H9 (cell line): Measurements from ENCODE around the gene MFSD12. TPM values are rescaled to one million over a fixed set of nuclear protein-coding genes. Genes with fewer than 3 reads are reported as not detected.

Experiments
- DNase-seq: peaks from one replicate; pipeline ENCODE4 v3.0.0-alpha.2; 2017
- H2AFZ ChIP-seq: one replicate; pipeline ENCODE4 v1.6.1; 2013; ENCODE audit warnings: mild to moderate bottlenecking, low read length, control low read depth, moderate library complexity
- H2AK5ac ChIP-seq: 2 replicates; pipeline ENCODE4 v1.6.1; 2013; ENCODE audit warnings: low read length, control low read depth, mixed read lengths; ENCODE audit not compliant: insufficient read length
- H2BK120ac ChIP-seq: one replicate; pipeline ENCODE4 v1.6.1; 2013; ENCODE audit warnings: low read depth, mild to moderate bottlenecking, low read length, control low read depth, inconsistent platforms; ENCODE audit not compliant: poor library complexity, severe bottlenecking
- H2BK12ac ChIP-seq: 2 replicates; pipeline ENCODE4 v1.6.1; 2013; ENCODE audit warnings: low read length, control low read depth, mixed read lengths, low read depth; ENCODE audit not compliant: insufficient read length
- H2BK15ac ChIP-seq: 2 replicates; pipeline ENCODE4 v1.6.1; 2013; ENCODE audit warnings: low read depth, low read length, control low read depth
- H2BK20ac ChIP-seq: one replicate; pipeline ENCODE4 v1.6.1; 2013; ENCODE audit warnings: low read depth, mild to moderate bottlenecking, low read length, control low read depth, inconsistent platforms; ENCODE audit not compliant: poor library complexity, severe bottlenecking
- H2BK5ac ChIP-seq: 2 replicates; pipeline ENCODE4 v1.6.1; 2013; ENCODE audit warnings: low read length, control low read depth, mixed read lengths; ENCODE audit not compliant: insufficient read length
- H3K14ac ChIP-seq: 2 replicates; pipeline ENCODE4 v1.6.1; 2013; ENCODE audit warnings: low read length, control low read depth; ENCODE audit not compliant: insufficient read depth
- H3K18ac ChIP-seq: 2 replicates; pipeline ENCODE4 v1.6.1; 2013; ENCODE audit warnings: low read depth, mild to moderate bottlenecking, mixed read lengths, low read length, control low read depth; ENCODE audit not compliant: insufficient read length
- H3K23ac ChIP-seq: 2 replicates; pipeline ENCODE4 v1.6.1; 2013; ENCODE audit warnings: low read length, control low read depth, mixed read lengths, low read depth; ENCODE audit not compliant: insufficient read length
- H3K23me2 ChIP-seq: 2 replicates; pipeline ENCODE4 v1.6.1; 2013; ENCODE audit warnings: low read depth, mild to moderate bottlenecking, mixed read lengths, low read length, control low read depth; ENCODE audit not compliant: insufficient read length, poor library complexity, severe bottlenecking
- H3K27ac ChIP-seq: 2 replicates; pipeline ENCODE4 v1.5.1; 2013; ENCODE audit warnings: low read length, control low read depth, mixed read lengths, low read depth; ENCODE audit not compliant: insufficient read length
- H3K27me3 ChIP-seq: 2 replicates; pipeline ENCODE4 v1.6.1; 2013; ENCODE audit warnings: low read length, control low read depth, inconsistent platforms; ENCODE audit not compliant: insufficient read depth
- H3K4ac ChIP-seq: 2 replicates; pipeline ENCODE4 v1.6.1; 2013; ENCODE audit warnings: low read depth, mild to moderate bottlenecking, control low read depth, inconsistent platforms, low read length, moderate library complexity
- H3K4me1 ChIP-seq: 2 replicates; pipeline ENCODE4 v1.6.1; 2013; ENCODE audit warnings: low read length, control low read depth, inconsistent platforms; ENCODE audit not compliant: insufficient read depth
- H3K4me2 ChIP-seq: 2 replicates; pipeline ENCODE4 v1.6.1; 2013; ENCODE audit warnings: low read length, control low read depth, mixed read lengths; ENCODE audit not compliant: insufficient read length, insufficient read depth
- H3K56ac ChIP-seq: 2 replicates; pipeline ENCODE4 v1.6.1; 2013; ENCODE audit warnings: low read depth, mild to moderate bottlenecking, mixed read lengths, low read length, control low read depth; ENCODE audit not compliant: insufficient read length
- H3K79me1 ChIP-seq: 2 replicates; pipeline ENCODE4 v1.6.1; 2013; ENCODE audit warnings: low read depth, mild to moderate bottlenecking, moderate library complexity, low read length, control low read depth, inconsistent platforms; ENCODE audit not compliant: insufficient read depth, poor library complexity, severe bottlenecking
- H3K79me2 ChIP-seq: 2 replicates; pipeline ENCODE4 v1.6.1; 2013; ENCODE audit warnings: low read length, control low read depth, inconsistent platforms; ENCODE audit not compliant: insufficient read depth
- H3K9ac ChIP-seq: 2 replicates; pipeline ENCODE4 v1.6.1; 2013; ENCODE audit warnings: low read length, control low read depth, mixed read lengths; ENCODE audit not compliant: insufficient read length; ENCODE audit errors: extremely low read depth
- H3K9me3 ChIP-seq: one replicate; pipeline ENCODE4 v1.6.1; 2013; ENCODE audit warnings: low read depth, low read length, inconsistent platforms; ENCODE audit not compliant: control insufficient read depth
- H3T11ph ChIP-seq: one replicate; pipeline ENCODE4 v1.6.1; 2013; ENCODE audit warnings: mild to moderate bottlenecking, low read length, control low read depth, inconsistent platforms
- H4K20me1 ChIP-seq: one replicate; pipeline ENCODE4 v1.6.1; 2013; ENCODE audit not compliant: control insufficient read depth, insufficient read length, insufficient read depth
- H4K5ac ChIP-seq: 2 replicates; pipeline ENCODE4 v1.6.1; 2013; ENCODE audit warnings: low read depth, mild to moderate bottlenecking, mixed read lengths, low read length, control low read depth; ENCODE audit not compliant: insufficient read length
- H4K8ac ChIP-seq: replicated peaks from 2 replicates; pipeline ENCODE4 v1.6.1; 2013; ENCODE audit warnings: low read length, control low read depth, mixed read lengths, low read depth; ENCODE audit not compliant: insufficient read length
- H4K91ac ChIP-seq: 2 replicates; pipeline ENCODE4 v1.6.1; 2013; ENCODE audit warnings: low read depth, mild to moderate bottlenecking, moderate library complexity, mixed read lengths, low read length, control low read depth; ENCODE audit not compliant: insufficient read length
- H3K27ac Mint-ChIP-seq, 3 experiments: 2 replicates in 2 of 3; 3 replicates in 1 of 3; pipeline ENCODE4 v1.8.0; 2020 to 2021; ENCODE audit warnings: mixed read lengths in 3 of 3, mild to moderate bottlenecking in 1 of 3, moderate library complexity in 1 of 3
- H3K27me3 Mint-ChIP-seq: 2 replicates; pipeline ENCODE4 v1.8.0; 2021; ENCODE audit warnings: low read depth, mild to moderate bottlenecking, moderate library complexity, mixed read lengths
- H3K36me3 Mint-ChIP-seq, 3 experiments: 2 replicates in 2 of 3; 3 replicates in 1 of 3; pipeline ENCODE4 v1.8.0; 2020 to 2021; ENCODE audit warnings: low read depth in 3 of 3, mixed read lengths in 3 of 3; ENCODE audit not compliant: insufficient read depth in 1 of 3
- H3K4me1 Mint-ChIP-seq, 2 experiments: 2 replicates each; pipeline ENCODE4 v1.8.0; 2020; ENCODE audit warnings: mixed read lengths in 2 of 2
- H3K4me3 Mint-ChIP-seq, 2 experiments: 2 replicates in 1 of 2; 3 replicates in 1 of 2; pipeline ENCODE4 v1.8.0; 2020 to 2021; ENCODE audit warnings: mild to moderate bottlenecking in 2 of 2, mixed read lengths in 2 of 2, moderate library complexity in 1 of 2
- H3K9me3 Mint-ChIP-seq, 2 experiments: 2 replicates in 1 of 2; 3 replicates in 1 of 2; pipeline ENCODE4 v1.8.0; 2020; ENCODE audit warnings: mild to moderate bottlenecking in 2 of 2, mixed read lengths in 2 of 2, moderate library complexity in 1 of 2
- WGBS: extraction: QIAGEN DNeasy Blood & Tissue Kit; methylation state at CpG from one replicate; pipeline ENCODE4 v1.1.7; 2013; ENCODE audit warnings: missing lambda C conversion rate, low lambda C conversion rate, mixed read lengths; ENCODE audit not compliant: insufficient read length; ENCODE audit errors: extremely low coverage; 5-methylcytosine and 5-hydroxymethylcytosine counted together
- total RNA-seq: library from RNA; stranded (reverse); gene quantifications from 2 replicates; pipeline ENCODE4 v1.2.1, GENCODE V29; 2021
- TF ChIP-seq, protein P1 (sequence below): fragments of 200-600 bp; sonication (generic); conservative IDR thresholded peaks from 3 replicates; pipeline ENCODE4 v1.8.0; 2021; ENCODE audit warnings: antibody characterized with exemption, mild to moderate bottlenecking

MFSD12 gene
- total RNA-seq, 1 experiment from 2014 or later = 58.8 TPM

DNA sequence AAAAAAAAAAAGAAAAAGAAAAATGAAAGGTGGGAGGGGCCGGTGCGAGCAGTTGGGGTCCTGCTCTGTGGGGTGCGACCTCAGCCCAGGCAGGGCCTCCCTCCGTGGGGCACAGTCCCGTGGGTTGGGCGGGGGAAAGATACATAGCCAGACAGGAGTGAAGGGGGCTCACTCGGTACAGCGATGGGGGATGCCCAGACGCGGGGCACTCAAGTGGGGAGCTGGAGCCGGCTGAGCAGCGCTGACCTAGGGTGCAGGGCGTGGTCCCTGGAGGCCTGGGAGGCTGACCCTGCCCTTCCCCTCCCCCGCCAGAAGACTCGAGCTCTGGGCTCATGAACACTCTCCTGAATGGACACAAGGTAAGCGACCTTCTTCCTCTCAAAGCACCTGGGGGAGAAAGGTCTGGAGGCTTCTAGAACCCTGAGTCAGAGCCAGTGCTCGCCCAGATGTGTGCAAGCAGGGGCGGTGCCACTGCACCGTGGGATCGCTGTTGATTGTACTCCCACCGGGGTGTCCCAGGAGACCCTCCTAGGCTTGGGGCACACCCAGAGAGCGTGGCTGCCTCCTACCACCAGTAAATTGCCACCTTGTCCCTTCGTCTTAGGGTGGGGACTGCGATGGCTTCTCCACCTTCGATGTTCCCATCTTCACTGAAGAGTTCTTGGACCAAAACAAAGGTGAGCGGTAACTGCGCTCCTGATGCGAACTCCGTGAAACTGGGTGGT, 18.7 kb upstream of the MFSD12 start:
- no peak for DNase-seq
- H3K4me1 Mint-ChIP-seq = peaks cover 13 to 26% of the 10 kb centered on the region in 2 experiments

More for the DNA sequence above, 18.7 kb upstream of the MFSD12 start:
- no peaks in the 10 kb centered on the region for H3K4me1 ChIP-seq
- H2AK5ac ChIP-seq = no peak overlapping the region
- H3K27me3 Mint-ChIP-seq = peaks cover 23% of the 10 kb centered on the region
- no peaks in the 10 kb centered on the region for H3K9me3 ChIP-seq
- H3K23ac ChIP-seq = no peak overlapping the region
- peaks cover 8 to 10% (median 9%) of the 10 kb centered on the region in 3 experiments for H3K36me3 Mint-ChIP-seq
- H4K5ac ChIP-seq = no peak overlapping the region
- H3K9ac ChIP-seq = no peak overlapping the region
- H3K27ac Mint-ChIP-seq = peak overlapping the region in 1 of 3 experiments; percentile 86; a peak in 2 of 7 replicates
- H3K79me1 ChIP-seq = no peaks in the 10 kb centered on the region
- H4K20me1 ChIP-seq = no peaks in the 10 kb centered on the region
- no peak overlapping the region for H3K27ac ChIP-seq
- no peak overlapping the region for H3K14ac ChIP-seq
- no peak overlapping the region for H2BK20ac ChIP-seq
- no CpG with 5 or more reads among the region's 29 CpGs for WGBS
- no peak overlapping the region for H2BK120ac ChIP-seq
- TF ChIP-seq, protein P1, sequence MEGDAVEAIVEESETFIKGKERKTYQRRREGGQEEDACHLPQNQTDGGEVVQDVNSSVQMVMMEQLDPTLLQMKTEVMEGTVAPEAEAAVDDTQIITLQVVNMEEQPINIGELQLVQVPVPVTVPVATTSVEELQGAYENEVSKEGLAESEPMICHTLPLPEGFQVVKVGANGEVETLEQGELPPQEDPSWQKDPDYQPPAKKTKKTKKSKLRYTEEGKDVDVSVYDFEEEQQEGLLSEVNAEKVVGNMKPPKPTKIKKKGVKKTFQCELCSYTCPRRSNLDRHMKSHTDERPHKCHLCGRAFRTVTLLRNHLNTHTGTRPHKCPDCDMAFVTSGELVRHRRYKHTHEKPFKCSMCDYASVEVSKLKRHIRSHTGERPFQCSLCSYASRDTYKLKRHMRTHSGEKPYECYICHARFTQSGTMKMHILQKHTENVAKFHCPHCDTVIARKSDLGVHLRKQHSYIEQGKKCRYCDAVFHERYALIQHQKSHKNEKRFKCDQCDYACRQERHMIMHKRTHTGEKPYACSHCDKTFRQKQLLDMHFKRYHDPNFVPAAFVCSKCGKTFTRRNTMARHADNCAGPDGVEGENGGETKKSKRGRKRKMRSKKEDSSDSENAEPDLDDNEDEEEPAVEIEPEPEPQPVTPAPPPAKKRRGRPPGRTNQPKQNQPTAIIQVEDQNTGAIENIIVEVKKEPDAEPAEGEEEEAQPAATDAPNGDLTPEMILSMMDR = no peak
- H3K9me3 Mint-ChIP-seq = no peaks in the 10 kb centered on the region; a peak in 1 of 5 replicates
- H2BK12ac ChIP-seq = no peak overlapping the region
- H2BK5ac ChIP-seq = no peak overlapping the region
- peak overlapping the region; percentile 70 to 76 for H3K4me3 Mint-ChIP-seq
- H3K56ac ChIP-seq = no peak overlapping the region
- no peak overlapping the region for H3T11ph ChIP-seq
- no peak overlapping the region for H3K4ac ChIP-seq
- no peak overlapping the region for H4K8ac ChIP-seq
- H3K18ac ChIP-seq = no peak overlapping the region
- H2AFZ ChIP-seq = no peak overlapping the region
- no peaks in the 10 kb centered on the region; the same call in 1 of the 2 replicates for H3K27me3 ChIP-seq
- no peaks in the 10 kb centered on the region for H3K79me2 ChIP-seq
- H3K23me2 ChIP-seq = peaks cover 13% of the 10 kb centered on the region
- H3K4me2 ChIP-seq = peak overlapping the region; percentile 48
- no peak overlapping the region for H4K91ac ChIP-seq
- H2BK15ac ChIP-seq = no peak overlapping the region
